C4-2B (cell line): ENCODE results near the gene SLC29A1.

Source experiments
- H3K27ac ChIP-seq: fragments of 450-650 bp; 2 replicates; pipeline ENCODE4 v1.5.1; 2017
- CTCF ChIP-seq: fragments of 450-650 bp; conservative IDR thresholded peaks from 2 replicates; pipeline ENCODE4 v1.5.1; 2017; ENCODE audit warnings: mild to moderate bottlenecking
- ZFX ChIP-seq: fragments of 450-650 bp; IDR thresholded peaks from 2 replicates; pipeline ENCODE4 v1.6.1; 2017

Gene SLC29A1

GRCh38 chr6:44255871-44256774 lies 32.7 kb downstream of the SLC29A1 start:
- peak overlapping the region; percentile 97 for H3K27ac ChIP-seq
- TF ChIP-seq ZFX: no peak
- no peak for TF ChIP-seq CTCF

GRCh38 chr6:44256775-44257024 lies 33.3 kb downstream of the SLC29A1 start:
- peak overlapping the region; percentile 97 for H3K27ac ChIP-seq
- TF ChIP-seq ZFX (no peak), CTCF (no peak)

- H3K27ac ChIP-seq: peak within 1 kb of the TSS; percentile 97
- TF ChIP-seq ZFX (peak; percentile 53; the same call in 1 of the 2 replicates), CTCF (peak; percentile 98)
Observed at GRCh38 chr6:44257025-44257752, 33.8 kb downstream of the SLC29A1 start, which contains the start of gene SLC35B2. SLC35B2 (minus strand) TSS chr6:44257528; CDS start chr6:44257410, 118 bp downstream.

GRCh38 chr6:44257753-44258324 lies 34.4 kb downstream of the SLC29A1 start:
- TF ChIP-seq CTCF: peak; percentile 34
- no peak for TF ChIP-seq ZFX
- peak overlapping the region; percentile 97 for H3K27ac ChIP-seq

- no peak for TF ChIP-seq CTCF
- TF ChIP-seq ZFX: no peak
- H3K27ac ChIP-seq: peak overlapping the region; percentile 97
Observed at GRCh38 chr6:44258325-44258863, 35.0 kb downstream of the SLC29A1 start.

GRCh38 chr6:44258921-44259320 lies 35.5 kb downstream of the SLC29A1 start:
- TF ChIP-seq ZFX: no peak
- no peak for TF ChIP-seq CTCF
- H3K27ac ChIP-seq: no peak overlapping the region
